AG08396 (cell line): ENCODE data around the gene CRISP2.

Experiments used
- DNase-seq: peaks from one replicate; pipeline ENCODE4 v3.0.0; 2012; ENCODE audit warnings: low spot score, mixed read lengths

CRISP2 gene

DNA sequence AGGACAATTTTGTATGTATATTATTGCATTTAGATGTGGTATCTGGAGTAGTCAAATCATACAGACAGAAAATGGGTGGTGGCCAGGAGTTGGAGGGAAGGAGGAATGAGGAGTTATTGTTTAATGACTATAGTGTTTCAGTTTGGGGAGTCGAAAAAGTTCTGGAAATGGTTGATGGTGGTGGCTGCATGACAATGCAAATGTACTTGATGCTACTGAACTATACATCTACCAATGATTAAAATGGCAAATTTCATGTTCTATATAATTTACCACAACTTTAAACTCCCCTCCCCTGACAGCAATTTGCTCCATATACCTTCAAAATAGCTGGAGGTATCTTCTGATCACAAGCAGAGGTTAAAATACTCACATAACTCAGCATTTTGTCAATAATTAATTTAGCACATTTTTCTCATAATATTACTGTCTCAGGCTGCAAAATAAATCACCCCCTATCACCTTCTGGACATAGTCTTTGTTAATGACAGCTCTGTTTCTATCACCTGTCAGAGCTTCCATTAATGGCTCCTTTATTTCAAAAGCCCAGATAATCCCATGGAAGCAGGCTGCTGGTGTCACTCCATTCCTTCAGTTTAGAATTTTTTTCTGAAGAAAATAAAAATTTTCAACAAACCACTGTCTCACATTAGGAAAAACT, 51.0 kb downstream of the CRISP2 start:
- no peak for DNase-seq

DNA sequence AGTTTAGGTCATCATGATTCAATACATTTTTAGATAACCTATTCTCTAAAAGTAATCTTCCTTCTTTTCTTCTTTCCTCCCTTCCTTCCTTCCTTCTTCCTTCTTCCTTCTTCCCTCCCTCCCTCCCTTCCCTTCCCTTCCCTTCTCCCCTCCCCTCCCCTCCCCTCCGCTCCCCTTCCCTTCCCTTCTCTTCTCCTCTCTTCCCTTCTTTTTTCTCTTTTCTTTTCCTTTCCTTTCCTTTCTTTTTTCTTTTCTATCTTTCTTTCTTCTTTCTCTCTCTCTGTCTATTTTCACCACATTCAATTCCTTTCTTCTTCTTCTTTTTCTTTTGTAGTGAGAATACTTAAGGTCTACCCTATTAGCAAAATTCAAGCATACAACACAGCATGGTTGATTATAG, 59.4 kb downstream of the CRISP2 start:
- no peak for DNase-seq

DNA sequence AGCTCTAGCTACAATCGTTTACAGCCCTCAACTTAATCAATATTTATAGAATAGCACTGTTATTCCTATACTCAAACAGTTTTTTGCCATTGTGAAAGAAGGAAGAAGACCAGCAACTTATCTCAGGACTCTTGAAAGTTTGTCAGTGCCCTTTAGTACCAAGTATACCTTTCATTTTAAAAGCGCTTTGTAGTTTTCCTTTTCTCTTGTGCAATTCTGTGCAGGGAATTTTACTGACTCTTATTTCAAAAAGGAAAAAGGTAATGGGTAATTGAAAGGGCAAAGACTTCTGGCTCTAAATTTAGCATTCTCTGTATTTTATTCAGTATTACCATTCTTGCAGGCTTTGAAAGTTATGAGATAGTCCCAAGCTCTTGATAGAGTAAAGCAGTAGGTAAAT, 59.9 kb downstream of the CRISP2 start:
- DNase-seq: no peak

DNA sequence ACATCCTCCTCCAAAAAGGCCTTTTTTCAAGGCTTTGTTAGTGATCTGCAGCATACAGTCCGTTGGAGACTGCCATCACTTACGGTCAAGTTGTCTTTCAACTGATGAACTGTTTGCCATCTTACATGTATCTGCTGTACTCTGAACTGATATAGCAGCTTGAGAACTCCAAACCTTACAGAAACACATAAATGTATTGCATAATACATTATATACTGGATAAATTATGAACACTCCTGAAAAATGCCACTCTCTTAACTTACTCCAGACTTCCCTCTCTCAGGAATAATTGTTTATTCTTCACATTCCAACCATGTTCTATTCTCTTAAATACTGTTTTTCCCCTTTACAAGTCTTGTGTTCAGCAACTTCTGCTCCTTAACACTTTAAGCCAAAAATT, 62.1 kb downstream of the CRISP2 start:
- no peak for DNase-seq

DNA sequence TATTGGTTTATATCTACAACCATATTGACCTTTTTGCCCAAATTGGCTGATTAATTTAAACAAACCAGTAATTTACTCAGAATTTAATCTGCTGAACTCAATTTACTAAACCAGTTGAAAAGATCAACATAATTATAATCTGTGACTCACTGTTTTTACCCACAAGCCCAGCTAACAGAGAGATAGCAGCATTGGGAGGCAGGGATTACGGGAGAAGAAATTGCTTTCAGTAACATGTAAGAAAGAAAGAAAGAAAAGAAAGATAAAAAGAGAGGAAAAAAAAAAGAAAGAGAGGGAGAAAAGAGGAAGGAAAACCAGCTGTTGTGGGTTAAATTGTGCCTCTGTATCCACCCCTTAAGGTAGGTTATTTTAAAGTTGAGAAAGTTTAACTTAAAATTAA, 63.4 kb downstream of the CRISP2 start:
- no peak for DNase-seq

DNA sequence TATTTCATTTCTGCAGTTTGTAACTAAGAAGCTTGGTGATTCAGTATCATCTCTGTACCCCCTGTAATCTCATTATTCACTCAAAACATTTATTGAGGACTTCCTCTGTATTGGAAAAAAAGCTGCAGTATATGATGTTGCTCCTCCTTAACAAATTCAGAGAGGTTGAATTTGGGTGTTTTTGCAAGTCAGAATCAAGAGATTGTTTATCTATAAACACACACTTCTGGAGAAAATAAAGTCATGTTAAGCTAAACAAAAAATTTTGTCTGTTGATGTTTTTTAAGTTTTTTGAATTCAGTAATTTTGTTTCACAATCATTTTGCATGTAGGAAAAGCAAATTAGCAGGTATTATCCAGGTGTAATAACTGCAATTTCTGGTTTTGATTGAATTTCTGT, 65.3 kb downstream of the CRISP2 start:
- no peak for DNase-seq

DNA sequence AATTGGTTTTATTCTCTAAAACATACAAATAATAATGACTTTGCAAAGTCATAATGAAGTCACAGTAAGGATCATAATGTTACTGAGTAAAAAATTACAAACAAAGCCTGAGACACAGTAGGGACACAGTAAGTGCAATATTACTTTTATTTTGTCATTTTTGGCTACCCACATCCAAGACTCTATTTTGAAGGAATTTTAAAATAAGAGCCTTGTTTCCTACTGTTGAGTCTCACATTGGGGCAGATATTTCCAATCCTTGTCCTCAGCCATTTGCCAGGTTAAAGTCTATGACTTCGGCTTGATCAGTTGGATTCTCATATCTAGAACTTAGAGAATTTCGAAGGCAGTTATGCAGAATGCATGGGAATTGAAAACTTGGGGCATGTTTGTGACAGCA, 65.9 kb downstream of the CRISP2 start:
- no peak for DNase-seq

DNA sequence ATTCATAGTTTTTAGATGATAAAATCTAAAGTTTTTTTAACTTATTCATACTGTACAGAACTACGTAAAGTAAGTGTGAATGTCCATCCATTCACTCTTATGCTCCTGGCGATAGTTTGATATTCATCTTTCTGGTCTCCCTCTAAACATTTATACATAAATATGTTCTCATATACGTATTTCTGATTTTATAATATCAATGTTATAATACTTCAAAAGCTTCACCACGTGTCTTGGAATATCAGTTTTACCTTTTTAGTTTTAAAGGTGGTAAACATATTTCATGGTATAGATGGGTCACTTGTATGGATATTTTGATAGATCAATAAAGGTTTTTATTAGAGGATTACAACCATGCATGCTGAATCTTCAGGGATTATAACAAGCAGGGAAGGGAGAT, 66.4 kb downstream of the CRISP2 start:
- no peak for DNase-seq

DNA sequence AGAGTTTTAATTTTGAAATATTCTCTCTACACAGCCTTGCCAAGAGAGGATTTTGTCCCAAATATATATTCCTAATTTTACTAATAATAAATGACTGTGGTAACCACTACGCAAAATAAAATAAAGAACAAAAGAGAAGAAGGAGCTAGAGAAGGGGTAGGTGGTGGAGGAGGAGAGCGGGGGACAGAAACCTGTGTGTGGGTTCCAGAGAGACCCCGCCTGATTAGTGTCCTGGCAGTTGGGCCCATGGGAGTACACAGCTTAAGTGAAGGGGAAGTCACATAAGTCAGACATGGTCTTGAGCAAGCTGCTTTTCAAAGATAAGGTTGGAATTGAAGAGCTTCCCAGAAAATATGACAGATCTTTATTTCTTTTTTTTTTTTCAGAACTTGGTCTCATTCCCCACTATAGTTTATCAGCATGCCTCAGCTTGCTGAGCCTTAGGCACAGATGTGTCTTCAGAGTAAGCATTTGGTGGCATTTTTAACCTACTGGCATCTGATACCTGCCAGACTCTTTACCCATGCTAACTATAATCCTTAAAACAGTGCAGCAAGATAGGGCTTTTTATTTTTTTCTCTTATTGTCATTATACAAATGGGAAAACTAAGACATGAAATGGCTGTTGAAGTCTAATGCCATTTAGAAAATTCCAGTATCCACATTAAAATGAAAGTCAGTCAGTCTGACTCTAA, 67.1 kb downstream of the CRISP2 start:
- DNase-seq: no peak

DNA sequence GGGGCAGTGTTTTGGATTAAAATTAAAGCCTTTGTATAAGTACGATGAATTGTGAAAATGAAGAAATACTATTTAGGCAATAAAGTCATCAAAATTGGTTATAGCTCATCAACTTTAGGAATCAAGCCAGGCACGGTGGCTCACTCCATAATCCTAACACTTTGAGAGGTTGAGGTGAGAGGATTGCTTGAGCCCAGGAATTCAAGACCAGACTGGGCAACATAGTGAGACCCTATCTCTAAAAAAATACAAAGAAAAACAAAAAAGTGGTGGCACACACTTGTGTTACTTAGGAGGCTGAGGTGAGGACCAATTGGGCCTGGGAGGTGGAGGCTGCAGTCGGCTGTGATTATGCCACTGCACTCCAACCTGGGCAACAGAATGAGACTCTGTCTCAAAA, 68.2 kb downstream of the CRISP2 start:
- no peak for DNase-seq
